SK-N-MC (cell line): ENCODE measurements around the gene SPOP.

Experiments
- EZH2 ChIP-seq: fragments of 200-600 bp; sonication (generic); IDR thresholded peaks from one replicate; pipeline ENCODE4 v1.6.1; 2017; ENCODE audit warnings: antibody characterized with exemption
- POLR2AphosphoS5 ChIP-seq: IDR thresholded peaks from 2 replicates; pipeline ENCODE4 v1.6.1; 2012; ENCODE audit warnings: mild to moderate bottlenecking, low read depth, low read length, borderline replicate concordance

DNA sequence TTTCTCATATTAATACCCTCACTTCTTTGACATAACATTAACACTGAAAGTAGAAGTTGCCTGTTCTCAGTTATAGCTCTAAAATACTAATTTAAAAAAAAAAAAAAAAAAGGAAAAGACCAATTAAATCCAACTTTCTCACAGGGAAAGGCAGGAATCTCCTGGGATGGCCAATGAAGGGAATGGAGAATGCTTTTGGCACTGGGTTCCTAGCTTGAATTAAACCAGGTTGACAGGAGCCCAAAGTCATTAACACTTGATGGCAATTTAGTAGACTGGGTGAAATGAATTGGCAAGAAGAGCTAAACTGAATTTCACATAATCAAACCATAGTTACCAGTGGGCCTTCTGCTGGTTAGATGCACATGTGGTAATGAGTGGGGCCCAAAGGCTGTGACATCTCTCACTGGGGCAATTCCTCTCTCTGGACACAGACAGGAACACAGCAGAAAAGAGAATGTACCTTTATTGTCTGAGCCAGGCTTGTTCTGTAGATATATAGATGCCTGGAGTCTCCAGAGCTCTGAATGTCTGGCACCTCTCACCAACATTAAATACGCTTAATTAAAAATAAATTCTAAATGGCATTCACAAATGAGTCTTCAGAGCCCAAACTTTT is 64.6 kb downstream of the SPOP start:
- no peak for TF ChIP-seq POLR2AphosphoS5
- TF ChIP-seq EZH2, result no peak
